Choroid plexus epithelial cell (primary cell): ENCODE results near the gene DYSF.

Experiments
- DNase-seq: peaks from one replicate; pipeline ENCODE4 v3.0.0-alpha.2; 2010; ENCODE audit warnings: low read depth
- H3K4me3 ChIP-seq: 2 replicates; pipeline ENCODE4 v1.5.1; 2011; ENCODE audit warnings: low read depth, mild to moderate bottlenecking, control low read depth, low read length, moderate library complexity
- TF ChIP-seq, protein P1 (sequence below): conservative IDR thresholded peaks from 2 replicates; pipeline ENCODE4 v1.5.1; 2011; ENCODE audit warnings: low read depth, mild to moderate bottlenecking, control low read depth, inconsistent platforms, low read length, moderate library complexity

Gene DYSF

DNA sequence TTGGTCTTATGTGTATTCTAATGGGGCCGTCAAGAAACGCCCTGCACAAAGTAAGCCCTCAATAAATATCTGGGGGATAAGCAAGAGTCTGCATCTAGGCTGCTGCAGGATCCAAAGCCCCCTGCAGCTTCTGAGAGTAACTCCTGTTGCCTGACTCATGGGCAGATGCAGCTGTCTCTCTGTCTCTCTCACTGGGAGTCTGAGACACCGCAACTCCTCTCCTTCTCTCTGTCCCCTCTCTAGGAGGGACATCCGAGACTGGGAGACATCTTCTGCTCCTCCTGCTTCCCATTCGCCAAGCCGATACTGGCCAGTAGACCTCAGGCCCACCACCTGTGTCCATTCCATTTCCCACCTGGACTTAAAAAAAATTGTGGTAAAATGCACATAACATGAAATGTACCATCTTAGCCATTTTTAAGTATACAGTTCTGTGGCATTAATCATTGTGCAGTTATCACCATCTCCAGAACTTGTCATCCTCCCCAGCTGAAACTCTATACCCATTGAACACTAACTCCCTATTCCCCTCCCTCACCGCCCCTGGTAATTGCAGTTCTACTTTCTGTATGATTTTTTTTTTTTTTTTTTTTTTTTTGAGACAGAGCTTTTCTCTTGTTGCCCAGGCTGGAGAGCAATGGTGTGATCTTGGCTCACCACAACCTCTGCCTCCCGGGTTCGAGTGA lies 20.1 kb downstream of the DYSF start:
- peak; percentile 40 for DNase-seq
- no peak overlapping the region for H3K4me3 ChIP-seq
- TF ChIP-seq, protein P1, sequence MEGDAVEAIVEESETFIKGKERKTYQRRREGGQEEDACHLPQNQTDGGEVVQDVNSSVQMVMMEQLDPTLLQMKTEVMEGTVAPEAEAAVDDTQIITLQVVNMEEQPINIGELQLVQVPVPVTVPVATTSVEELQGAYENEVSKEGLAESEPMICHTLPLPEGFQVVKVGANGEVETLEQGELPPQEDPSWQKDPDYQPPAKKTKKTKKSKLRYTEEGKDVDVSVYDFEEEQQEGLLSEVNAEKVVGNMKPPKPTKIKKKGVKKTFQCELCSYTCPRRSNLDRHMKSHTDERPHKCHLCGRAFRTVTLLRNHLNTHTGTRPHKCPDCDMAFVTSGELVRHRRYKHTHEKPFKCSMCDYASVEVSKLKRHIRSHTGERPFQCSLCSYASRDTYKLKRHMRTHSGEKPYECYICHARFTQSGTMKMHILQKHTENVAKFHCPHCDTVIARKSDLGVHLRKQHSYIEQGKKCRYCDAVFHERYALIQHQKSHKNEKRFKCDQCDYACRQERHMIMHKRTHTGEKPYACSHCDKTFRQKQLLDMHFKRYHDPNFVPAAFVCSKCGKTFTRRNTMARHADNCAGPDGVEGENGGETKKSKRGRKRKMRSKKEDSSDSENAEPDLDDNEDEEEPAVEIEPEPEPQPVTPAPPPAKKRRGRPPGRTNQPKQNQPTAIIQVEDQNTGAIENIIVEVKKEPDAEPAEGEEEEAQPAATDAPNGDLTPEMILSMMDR: no peak

DNA sequence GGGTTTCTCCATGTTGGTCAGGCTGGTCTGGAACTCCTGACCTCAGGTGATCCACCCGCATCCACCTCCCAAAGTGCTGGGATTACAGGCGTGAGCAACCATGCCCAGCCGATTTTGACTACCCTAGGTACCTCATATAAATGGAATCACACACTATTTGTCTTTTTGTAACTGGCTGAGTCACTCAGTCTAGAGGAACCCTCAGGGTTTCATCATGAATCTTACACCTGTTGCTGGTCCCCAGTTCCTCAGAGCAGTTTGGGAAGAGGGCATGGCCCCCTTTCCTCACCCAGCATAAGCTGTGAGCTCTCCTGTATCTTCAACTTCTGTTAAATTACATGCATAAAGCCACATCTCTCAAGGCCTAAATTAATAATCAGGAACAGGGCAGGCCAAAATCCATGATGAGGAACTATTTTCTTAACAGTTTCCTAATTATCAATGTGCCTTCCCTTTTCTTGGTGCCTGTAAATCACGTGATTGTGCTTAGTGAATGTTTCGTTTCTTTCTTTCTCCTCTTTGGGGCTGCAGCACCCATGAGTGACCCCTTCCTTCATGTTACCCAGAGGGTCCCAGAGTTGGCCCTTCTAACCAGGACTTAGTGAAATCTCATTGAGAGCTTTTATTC lies 20.9 kb downstream of the DYSF start:
- no peak overlapping the region for H3K4me3 ChIP-seq
- TF ChIP-seq, protein P1: no peak

DNA sequence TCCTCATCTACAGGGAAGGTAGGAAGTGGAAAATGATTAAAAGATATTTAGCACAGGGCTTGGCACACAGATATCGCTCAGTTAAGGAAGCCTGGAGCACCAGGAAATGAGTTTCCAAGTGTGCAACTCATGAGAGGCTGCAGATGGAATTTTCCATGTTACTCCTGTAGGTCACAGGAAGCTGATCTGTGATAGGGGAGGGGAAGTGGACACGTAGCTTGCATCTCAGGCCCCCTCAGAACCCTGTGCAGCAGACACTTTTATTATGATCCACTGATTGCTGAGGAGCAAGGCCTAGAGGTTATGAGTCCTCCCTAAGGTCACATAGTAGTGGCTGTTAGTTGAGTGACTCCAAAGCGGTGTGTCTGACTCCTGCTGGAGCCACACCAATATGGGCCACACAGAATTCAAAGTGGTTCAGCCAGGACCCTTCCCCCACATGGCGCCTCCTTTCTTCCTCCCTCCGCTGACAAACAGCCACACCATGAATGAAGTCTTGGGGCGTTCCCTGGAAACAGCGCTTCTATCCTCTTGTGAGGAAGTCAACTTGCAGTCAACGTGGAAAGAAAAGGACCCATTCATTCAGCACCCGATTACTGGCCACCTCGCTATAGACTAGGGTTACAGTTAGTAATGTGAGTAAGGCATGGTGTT lies 21.5 kb downstream of the DYSF start:
- no peak overlapping the region for H3K4me3 ChIP-seq
- DNase-seq: no peak
- TF ChIP-seq, protein P1: no peak

More for the DNA sequence above, 20.9 kb downstream of the DYSF start:
- no peak for DNase-seq

DNA sequence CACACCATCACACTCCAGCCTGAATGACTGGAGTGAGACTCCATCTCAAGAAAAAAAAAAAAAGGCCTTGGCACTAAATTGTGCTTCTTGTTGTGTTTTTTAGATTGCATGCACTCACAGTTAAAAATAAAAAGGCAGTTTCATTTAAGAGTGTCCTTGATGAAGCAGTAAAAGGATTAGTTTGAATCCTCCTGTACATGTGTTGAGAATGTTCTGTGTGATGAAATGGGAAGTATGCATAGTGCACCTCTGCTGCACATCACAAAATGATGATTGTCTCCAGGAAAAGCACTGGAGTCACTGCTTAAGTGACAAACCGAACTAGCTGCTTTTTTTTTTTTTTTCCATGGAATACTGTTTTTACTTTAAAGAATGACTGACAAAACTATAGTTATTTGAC lies 23.1 kb downstream of the DYSF start:
- no peak for DNase-seq
- H3K4me3 ChIP-seq: no peak overlapping the region
- TF ChIP-seq, protein P1: no peak

DNA sequence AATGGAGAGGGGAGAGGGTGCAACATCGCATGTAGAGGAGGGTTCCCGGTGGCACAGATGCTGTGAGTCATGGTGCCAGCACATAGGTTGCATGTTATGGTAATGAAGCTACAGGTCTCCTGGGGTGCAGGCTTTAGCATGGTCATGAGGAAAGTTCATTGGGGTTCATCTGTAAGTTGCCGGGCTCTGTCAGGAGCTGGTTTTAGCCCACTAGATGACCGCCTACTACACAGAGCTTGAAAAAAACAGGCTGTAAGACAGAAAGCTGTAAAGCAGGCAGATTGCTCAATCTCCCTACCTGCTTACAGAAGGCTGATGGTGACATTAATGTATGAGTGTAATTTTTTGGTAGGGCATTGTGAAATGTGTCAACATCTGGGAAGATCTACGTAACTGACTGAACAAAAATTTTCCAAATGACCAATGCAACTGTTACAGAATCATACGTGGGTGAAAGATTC lies 23.9 kb downstream of the DYSF start:
- H3K4me3 ChIP-seq: no peak overlapping the region
- TF ChIP-seq, protein P1: no peak
- DNase-seq: peak; percentile 40

DNA sequence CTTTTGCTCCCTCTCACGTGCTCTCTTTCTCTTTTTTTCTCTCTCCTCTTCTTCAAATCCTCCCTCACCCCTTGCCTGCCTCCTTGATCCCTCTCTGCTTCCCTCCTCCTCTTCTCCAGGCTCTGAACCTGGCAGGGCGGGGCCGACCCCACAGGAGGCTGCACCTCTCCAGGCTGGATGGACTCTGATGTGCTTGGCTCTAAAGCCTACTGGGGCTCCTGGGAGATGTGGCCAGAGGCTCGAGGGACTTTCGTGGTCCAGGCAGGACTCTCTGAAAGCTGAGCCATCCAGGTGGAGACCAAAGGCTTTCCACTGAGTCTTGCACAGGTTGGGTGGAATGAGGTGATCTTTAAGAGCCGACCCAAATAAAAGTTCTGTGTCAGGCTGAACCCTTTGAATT lies 25.4 kb downstream of the DYSF start:
- no peak for DNase-seq
- TF ChIP-seq, protein P1: no peak
- H3K4me3 ChIP-seq: no peak overlapping the region
